K562 (cell line): ENCODE results near the gene NMT1. TPM values are rescaled to one million over a fixed set of nuclear protein-coding genes. Genes with fewer than 3 reads are reported as not detected.

Source experiments
- CBX1 ChIP-seq: sonication (generic); IDR thresholded peaks from 2 replicates; pipeline ENCODE4 v1.6.1; 2016; ENCODE audit warnings: antibody characterized with exemption, low read depth, mild to moderate bottlenecking
- CXXC5 ChIP-seq: fragments of 250-450 bp; sonication (Bioruptor Pico); IDR thresholded peaks from 2 replicates; pipeline ENCODE4 v1.8.0; 2022; ENCODE audit warnings: inconsistent platforms, mild to moderate bottlenecking, moderate library complexity
- E2F8 ChIP-seq: fragments of 450-650 bp; IDR thresholded peaks from 2 replicates; pipeline ENCODE4 v1.7.1; 2018; ENCODE audit warnings: mild to moderate bottlenecking, low read depth; ENCODE audit not compliant: partially characterized antibody
- GABPA ChIP-seq: fragments of 200-800 bp; sonication (Bioruptor generic); conservative IDR thresholded peaks from 2 replicates; pipeline ENCODE4 v1.6.1; 2016; ENCODE audit warnings: low read depth, missing genetic modification characterization, missing compliant biosample characterization
- HBP1 ChIP-seq: fragments of 450-650 bp; formaldehyde crosslinking; IDR thresholded peaks from 2 replicates; pipeline ENCODE4 v1.4.0; 2022; ENCODE audit warnings: missing genetic modification characterization
- JUN ChIP-seq, 2 experiments: sonication (generic) in 1 of 2; formaldehyde crosslinking in 1 of 2; IDR thresholded peaks; 2 replicates each; pipeline versions ENCODE4 v1.6.1 to v1.8.0; 2012 to 2022; ENCODE audit warnings: borderline replicate concordance in 2 of 2, mild to moderate bottlenecking in 2 of 2, improper control_type of control experiment in 1 of 2, low read depth in 1 of 2, low read length in 1 of 2, missing genetic modification reagents in 1 of 2
- JUNB ChIP-seq: fragments of 450-650 bp; formaldehyde crosslinking; conservative IDR thresholded peaks from 2 replicates; pipeline ENCODE4 v1.4.0; 2020; ENCODE audit warnings: mild to moderate bottlenecking
- KDM5B ChIP-seq: fragments of 200-600 bp; sonication (generic); IDR thresholded peaks from 2 replicates; pipeline ENCODE4 v1.6.1; 2012; ENCODE audit warnings: low read depth, mild to moderate bottlenecking, moderate library complexity, low read length, control low read depth, inconsistent platforms; ENCODE audit not compliant: insufficient replicate concordance
- MAX ChIP-seq: sonication (generic); formaldehyde crosslinking; IDR thresholded peaks from 2 replicates; pipeline ENCODE4 v1.9.0; 2022; ENCODE audit warnings: mild to moderate bottlenecking, missing genetic modification reagents
- MCM5 ChIP-seq: fragments of 450-650 bp; IDR thresholded peaks from 2 replicates; pipeline ENCODE4 v1.6.1; 2016; ENCODE audit warnings: low read depth
- PHF20 ChIP-seq: fragments of 450-650 bp; IDR thresholded peaks from 2 replicates; pipeline ENCODE4 v1.6.1; 2018; ENCODE audit not compliant: partially characterized antibody
- RFX1 ChIP-seq: fragments of 450-650 bp; IDR thresholded peaks from 2 replicates; pipeline ENCODE4 v1.6.1; 2016; ENCODE audit warnings: mild to moderate bottlenecking, moderate library complexity
- TARDBP ChIP-seq: fragments of 450-650 bp; IDR thresholded peaks from 2 replicates; pipeline ENCODE4 v1.6.1; 2016
- TSC22D4 ChIP-seq: fragments of 450-650 bp; IDR thresholded peaks from 2 replicates; pipeline ENCODE4 v1.6.1; 2016; ENCODE audit warnings: missing genetic modification characterization, missing biosample characterization, control low read depth
- ZBTB17 ChIP-seq: fragments of 450-650 bp; formaldehyde crosslinking; IDR thresholded peaks from 2 replicates; pipeline ENCODE4 v1.4.0; 2020; ENCODE audit warnings: mild to moderate bottlenecking
- ZKSCAN8 ChIP-seq: fragments of 200-800 bp; sonication (Bioruptor generic); IDR thresholded peaks from 2 replicates; pipeline ENCODE4 v1.6.1; 2016; ENCODE audit warnings: missing genetic modification characterization, missing compliant biosample characterization
- ZNF121 ChIP-seq: sonication (generic); formaldehyde crosslinking; conservative IDR thresholded peaks from 2 replicates; pipeline ENCODE4 v1.8.0; 2022; ENCODE audit warnings: missing genetic modification reagents
- ZNF124 ChIP-seq: sonication (generic); formaldehyde crosslinking; IDR thresholded peaks from 2 replicates; pipeline ENCODE4 v1.8.1; 2022; ENCODE audit warnings: missing genetic modification reagents
- ZNF277 ChIP-seq: fragments of 250-450 bp; sonication (Bioruptor Pico); IDR thresholded peaks from 2 replicates; pipeline ENCODE4 v1.8.0; 2022; ENCODE audit warnings: inconsistent platforms, mild to moderate bottlenecking, moderate library complexity, borderline replicate concordance
- ZNF644 ChIP-seq: fragments of 200-800 bp; sonication (Bioruptor generic); IDR thresholded peaks from 2 replicates; pipeline ENCODE4 v1.6.1; 2016; ENCODE audit warnings: low read depth, missing genetic modification characterization, missing compliant biosample characterization
- ZNF696 ChIP-seq: fragments of 250-450 bp; sonication (Bioruptor Pico); conservative IDR thresholded peaks from 2 replicates; pipeline ENCODE4 v1.4.0; 2020; ENCODE audit warnings: mild to moderate bottlenecking, moderate library complexity
- ZNF75A ChIP-seq: fragments of 450-650 bp; formaldehyde crosslinking; IDR thresholded peaks from 2 replicates; pipeline ENCODE4 v1.4.0; 2020; ENCODE audit warnings: mild to moderate bottlenecking
- polyA plus RNA-seq, 8 experiments: library from polyadenylated mRNA; depleted of rRNA in 4 of 8; stranded (reverse) in 5 of 8; unstranded in 3 of 8; fragments of >200 nt; fragmentation: Nextera tagmentation in 2 of 8; fragmentation: Illumina TruSeq in 1 of 8; extraction: Ambion mirVana in 2 of 8; extraction: Trizol in 1 of 8; gene quantifications; 2 replicates each; pipeline versions ENCODE4 v1.2.1 to v1.2.3, GENCODE V29; 2011 to 2014; ENCODE audit warnings: inconsistent platforms in 1 of 8, missing spikeins in 1 of 8
- total RNA-seq, 7 experiments: library from RNA; depleted of rRNA in 6 of 7; stranded (reverse); fragments of >200 nt in 6 of 7; fragmentation: Illumina TruSeq in 2 of 7; extraction: Trizol in 2 of 7; gene quantifications; 2 replicates each; pipeline versions ENCODE4 v1.2.1 to v1.2.3, GENCODE V29; 2011 to 2021; ENCODE audit warnings: low replicate concordance in 1 of 7

The NMT1 gene
- total and polyA plus RNA-seq, 9 of the 15 experiments (the other 6 are each of a cell fraction or from before 2014, with no cell fraction given), result 86.7 to 569 (median 213) TPM

DNA sequence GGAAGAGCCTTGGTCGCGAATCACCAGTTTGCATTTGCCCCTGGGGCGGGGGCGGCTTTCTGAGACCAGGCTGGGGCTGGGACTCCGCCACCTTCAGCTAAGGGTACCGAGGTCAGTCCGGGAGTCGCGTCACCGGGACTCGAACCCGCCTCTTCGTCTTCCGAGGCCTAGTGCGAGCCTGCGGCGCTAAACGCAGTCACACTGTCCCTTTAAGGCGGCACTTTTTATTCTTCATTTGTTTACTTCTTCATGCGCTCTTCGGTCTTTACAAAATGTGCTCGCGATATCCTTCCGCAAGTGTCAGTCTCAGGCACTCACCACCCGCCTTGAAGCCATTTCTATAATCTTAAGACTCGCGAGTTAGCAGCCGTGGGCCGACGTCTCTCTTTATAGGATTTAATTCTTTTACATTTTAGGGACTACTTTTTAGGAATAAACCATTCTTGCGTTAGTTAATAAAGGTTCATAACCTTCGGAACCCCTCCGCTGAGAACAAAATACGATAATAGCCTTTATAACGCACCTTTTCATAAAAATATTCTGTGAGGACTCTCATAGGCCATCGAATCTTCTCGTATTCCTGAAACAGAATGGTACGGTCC lies 86.6 kb downstream of the NMT1 start (continued):
- TF ChIP-seq MAX (no peak), ZNF124 (no peak), ZNF696 (no peak), ZNF644 (tag) (0 out of 2 replicates have a peak, but pooled peaks have one; percentile 11), CBX1 (0 out of 2 replicates have a peak, but pooled peaks have one; percentile 49), TARDBP (peak; percentile 72; the same call in 1 of the 2 replicates), PHF20 (no peak), E2F8 (peak; percentile 61), MCM5 (no peak), JUN (IDR thresholded peaks at IDR 0.05; ENCODE audit: borderline replicate concordance, low read depth, low read length) (no peak), JUN (CRISPR knock-in tag; IDR thresholded peaks at IDR 0.05; ENCODE audit: borderline replicate concordance) (no peak), ZNF277 (no peak), KDM5B (no peak), CXXC5 (no peak; the same call in 1 of the 2 replicates), TSC22D4 (no peak), ZNF121 (CRISPR knock-in tag) (no peak), ZNF75A (no peak), HBP1 (CRISPR knock-in tag) (peak; percentile 68; the same call in 1 of the 2 replicates), ZBTB17 (no peak), GABPA (tag) (peak; percentile 54), JUNB (CRISPR knock-in tag) (no peak), RFX1 (no peak), ZKSCAN8 (CRISPR knock-in tag) (no peak)
